ENCODE measurements around the gene TMEM91. TPM values are rescaled to one million over a fixed set of nuclear protein-coding genes. Genes with fewer than 3 reads are reported as not detected.
A peak's percentile ranks its signal among the peaks of the same experiment; 100 is the strongest.

The TMEM91 gene
- total and polyA plus RNA-seq, 9 of the 15 experiments (the other 6 are each of a cell fraction or from before 2014, with no cell fraction given): 1.2 to 5.2 (median 2.7) TPM

DNA sequence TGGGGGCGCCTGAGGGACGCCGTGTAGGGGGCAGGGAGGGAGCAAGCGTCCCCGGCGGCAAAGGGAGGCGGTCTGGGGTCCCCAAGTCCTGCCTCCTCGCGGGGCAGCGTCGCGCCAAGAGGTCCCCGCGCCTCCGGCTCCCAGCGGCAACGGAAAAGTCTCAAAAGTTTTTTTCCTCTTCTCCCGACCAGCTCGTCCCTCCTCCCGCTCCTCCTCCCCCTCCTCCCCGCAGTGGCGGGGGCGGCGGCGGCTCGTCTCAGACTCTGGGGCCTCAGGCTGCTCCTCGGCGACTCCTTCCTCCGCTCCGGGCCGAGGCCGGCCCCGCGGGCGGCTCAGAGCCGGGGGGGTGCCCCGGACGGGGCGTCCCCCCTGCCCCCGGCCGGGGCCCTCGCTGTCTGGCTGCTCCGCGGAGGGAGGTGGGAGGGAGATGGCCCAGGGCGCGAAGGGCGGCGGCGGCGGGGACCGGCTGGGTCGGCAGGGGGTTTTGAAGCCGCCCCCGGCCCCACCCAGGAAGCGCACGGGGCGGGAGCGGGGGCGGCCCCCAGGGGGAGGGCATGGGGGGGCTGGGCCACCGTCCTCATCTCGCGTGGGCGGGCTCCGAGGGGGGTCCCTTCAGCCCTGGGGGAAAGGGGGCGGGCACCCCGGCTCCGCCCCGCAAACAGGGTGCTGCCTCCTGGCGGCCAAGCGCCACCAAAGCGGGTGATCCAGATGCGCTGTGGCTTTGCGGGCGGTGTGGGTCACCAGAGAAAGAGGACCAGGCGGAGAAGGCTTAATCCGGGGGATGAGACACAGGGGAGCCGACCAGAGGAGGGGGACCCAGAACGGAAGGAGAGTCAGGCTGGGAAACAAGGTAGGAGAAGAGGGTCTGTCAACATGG, 22.6 kb upstream of the TMEM91 start, which contains the start of gene TGFB1 (continued):
- TF ChIP-seq, protein P1, sequence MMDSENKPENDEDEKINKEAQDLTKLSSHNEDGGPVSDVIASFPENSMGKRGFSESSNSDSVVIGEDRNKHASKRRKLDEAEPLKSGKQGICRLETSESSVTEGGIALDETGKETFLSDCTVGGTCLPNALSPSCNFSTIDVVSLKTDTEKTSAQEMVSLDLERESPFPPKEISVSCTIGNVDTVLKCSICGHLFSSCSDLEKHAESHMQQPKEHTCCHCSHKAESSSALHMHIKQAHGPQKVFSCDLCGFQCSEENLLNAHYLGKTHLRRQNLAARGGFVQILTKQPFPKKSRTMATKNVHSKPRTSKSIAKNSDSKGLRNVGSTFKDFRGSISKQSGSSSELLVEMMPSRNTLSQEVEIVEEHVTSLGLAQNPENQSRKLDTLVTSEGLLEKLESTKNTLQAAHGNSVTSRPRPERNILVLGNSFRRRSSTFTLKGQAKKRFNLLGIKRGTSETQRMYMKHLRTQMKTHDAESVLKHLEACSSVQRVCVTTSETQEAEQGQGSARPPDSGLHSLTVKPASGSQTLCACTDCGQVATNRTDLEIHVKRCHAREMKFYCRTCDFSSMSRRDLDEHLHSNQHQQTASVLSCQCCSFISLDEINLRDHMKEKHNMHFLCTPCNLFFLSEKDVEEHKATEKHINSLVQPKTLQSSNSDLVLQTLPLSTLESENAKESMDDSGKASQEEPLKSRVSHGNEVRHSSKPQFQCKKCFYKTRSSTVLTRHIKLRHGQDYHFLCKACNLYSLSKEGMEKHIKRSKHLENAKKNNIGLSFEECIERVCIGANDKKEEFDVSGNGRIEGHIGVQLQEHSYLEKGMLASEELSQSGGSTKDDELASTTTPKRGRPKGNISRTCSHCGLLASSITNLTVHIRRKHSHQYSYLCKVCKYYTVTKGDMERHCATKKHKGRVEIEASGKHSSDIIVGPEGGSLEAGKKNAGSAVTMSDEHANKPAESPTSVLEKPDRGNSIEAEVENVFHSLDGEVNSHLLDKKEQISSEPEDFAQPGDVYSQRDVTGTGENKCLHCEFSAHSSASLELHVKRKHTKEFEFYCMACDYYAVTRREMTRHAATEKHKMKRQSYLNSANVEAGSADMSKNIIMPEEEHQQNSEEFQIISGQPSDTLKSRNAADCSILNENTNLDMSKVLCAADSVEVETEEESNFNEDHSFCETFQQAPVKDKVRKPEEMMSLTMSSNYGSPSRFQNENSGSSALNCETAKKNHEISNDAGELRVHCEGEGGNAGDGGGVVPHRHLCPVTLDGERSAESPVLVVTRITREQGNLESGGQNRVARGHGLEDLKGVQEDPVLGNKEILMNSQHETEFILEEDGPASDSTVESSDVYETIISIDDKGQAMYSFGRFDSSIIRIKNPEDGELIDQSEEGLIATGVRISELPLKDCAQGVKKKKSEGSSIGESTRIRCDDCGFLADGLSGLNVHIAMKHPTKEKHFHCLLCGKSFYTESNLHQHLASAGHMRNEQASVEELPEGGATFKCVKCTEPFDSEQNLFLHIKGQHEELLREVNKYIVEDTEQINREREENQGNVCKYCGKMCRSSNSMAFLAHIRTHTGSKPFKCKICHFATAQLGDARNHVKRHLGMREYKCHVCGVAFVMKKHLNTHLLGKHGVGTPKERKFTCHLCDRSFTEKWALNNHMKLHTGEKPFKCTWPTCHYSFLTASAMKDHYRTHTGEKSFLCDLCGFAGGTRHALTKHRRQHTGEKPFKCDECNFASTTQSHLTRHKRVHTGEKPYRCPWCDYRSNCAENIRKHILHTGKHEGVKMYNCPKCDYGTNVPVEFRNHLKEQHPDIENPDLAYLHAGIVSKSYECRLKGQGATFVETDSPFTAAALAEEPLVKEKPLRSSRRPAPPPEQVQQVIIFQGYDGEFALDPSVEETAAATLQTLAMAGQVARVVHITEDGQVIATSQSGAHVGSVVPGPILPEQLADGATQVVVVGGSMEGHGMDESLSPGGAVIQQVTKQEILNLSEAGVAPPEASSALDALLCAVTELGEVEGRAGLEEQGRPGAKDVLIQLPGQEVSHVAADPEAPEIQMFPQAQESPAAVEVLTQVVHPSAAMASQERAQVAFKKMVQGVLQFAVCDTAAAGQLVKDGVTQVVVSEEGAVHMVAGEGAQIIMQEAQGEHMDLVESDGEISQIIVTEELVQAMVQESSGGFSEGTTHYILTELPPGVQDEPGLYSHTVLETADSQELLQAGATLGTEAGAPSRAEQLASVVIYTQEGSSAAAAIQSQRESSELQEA (IDR thresholded peaks at IDR 0.05; ENCODE audit: low read depth): no peak
- TF ChIP-seq NFXL1 (CRISPR knock-in tag; IDR thresholded peaks at IDR 0.05): no peak
- TF ChIP-seq HMG20B (CRISPR knock-in tag; IDR thresholded peaks at IDR 0.05): no peak
- TF ChIP-seq SETDB1 (IDR thresholded peaks at IDR 0.05; ENCODE audit: low read length): no peak
- no peak; the same call in 1 of the 2 replicates for TF ChIP-seq CBX1 (IDR thresholded peaks at IDR 0.05; ENCODE audit: low read depth)
- no peak for TF ChIP-seq DPF2 (IDR thresholded peaks at IDR 0.05)
- no peak for TF ChIP-seq SPI1 (IDR thresholded peaks at IDR 0.05; ENCODE audit: borderline replicate concordance, low read depth, low read length)
- TF ChIP-seq SNRNP70 (optimal IDR thresholded peaks at IDR 0.05; ENCODE audit: low read depth, low read length): no peak
- TF ChIP-seq KDM5B (IDR thresholded peaks at IDR 0.05; ENCODE audit: insufficient replicate concordance, low read depth, low read length): no peak
- TF ChIP-seq RHOXF2B (CRISPR knock-in tag; conservative IDR thresholded peaks at IDR 0.05): no peak
- TF ChIP-seq, protein P2, sequence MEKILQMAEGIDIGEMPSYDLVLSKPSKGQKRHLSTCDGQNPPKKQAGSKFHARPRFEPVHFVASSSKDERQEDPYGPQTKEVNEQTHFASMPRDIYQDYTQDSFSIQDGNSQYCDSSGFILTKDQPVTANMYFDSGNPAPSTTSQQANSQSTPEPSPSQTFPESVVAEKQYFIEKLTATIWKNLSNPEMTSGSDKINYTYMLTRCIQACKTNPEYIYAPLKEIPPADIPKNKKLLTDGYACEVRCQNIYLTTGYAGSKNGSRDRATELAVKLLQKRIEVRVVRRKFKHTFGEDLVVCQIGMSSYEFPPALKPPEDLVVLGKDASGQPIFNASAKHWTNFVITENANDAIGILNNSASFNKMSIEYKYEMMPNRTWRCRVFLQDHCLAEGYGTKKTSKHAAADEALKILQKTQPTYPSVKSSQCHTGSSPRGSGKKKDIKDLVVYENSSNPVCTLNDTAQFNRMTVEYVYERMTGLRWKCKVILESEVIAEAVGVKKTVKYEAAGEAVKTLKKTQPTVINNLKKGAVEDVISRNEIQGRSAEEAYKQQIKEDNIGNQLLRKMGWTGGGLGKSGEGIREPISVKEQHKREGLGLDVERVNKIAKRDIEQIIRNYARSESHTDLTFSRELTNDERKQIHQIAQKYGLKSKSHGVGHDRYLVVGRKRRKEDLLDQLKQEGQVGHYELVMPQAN (IDR thresholded peaks at IDR 0.05; ENCODE audit: borderline replicate concordance): 0 out of 2 replicates have a peak, but pooled peaks have one; percentile 28
- no peak for TF ChIP-seq ZNF766 (CRISPR knock-in tag; conservative IDR thresholded peaks at IDR 0.05)

Data from K562 (cell line).